HG03060 (cell line): ENCODE data around the gene COL15A1.

Experiments
- ATAC-seq: cut with Tn5 transposase; IDR thresholded peaks from one replicate; pipeline ENCODE4 v1.9.1; 2021; ENCODE audit warnings: low read depth, moderate number of reproducible peaks; ENCODE audit not compliant: unreplicated experiment

The COL15A1 gene

GRCh38 chr9:99071313-99072039 lies 127.8 kb downstream of the COL15A1 start:
- ATAC-seq = no peak

GRCh38 chr9:99072040-99072394 lies 128.3 kb downstream of the COL15A1 start:
- no peak for ATAC-seq

GRCh38 chr9:99073347-99073746 lies 129.6 kb downstream of the COL15A1 start:
- no peak for ATAC-seq

- no peak for ATAC-seq
These were observed 130.5 kb downstream of the COL15A1 start for GRCh38 chr9:99073985-99074901.

- no peak for ATAC-seq
These were observed 131.2 kb downstream of the COL15A1 start for GRCh38 chr9:99074902-99075245.

- ATAC-seq = no peak
These were observed 131.7 kb downstream of the COL15A1 start for GRCh38 chr9:99075246-99075912.

- ATAC-seq = no peak
These were observed 132.3 kb downstream of the COL15A1 start for GRCh38 chr9:99076030-99076429.

GRCh38 chr9:99076483-99077171 lies 132.9 kb downstream of the COL15A1 start:
- ATAC-seq = no peak

GRCh38 chr9:99078717-99079116 lies 135.0 kb downstream of the COL15A1 start:
- ATAC-seq = no peak

GRCh38 chr9:99079542-99079941 lies 135.8 kb downstream of the COL15A1 start:
- no peak for ATAC-seq

- no peak for ATAC-seq
These were observed 139.3 kb downstream of the COL15A1 start for GRCh38 chr9:99083051-99083450.

- no peak for ATAC-seq
These were observed 142.5 kb downstream of the COL15A1 start for GRCh38 chr9:99085949-99086948.

GRCh38 chr9:99087462-99087861 lies 143.8 kb downstream of the COL15A1 start:
- no peak for ATAC-seq

GRCh38 chr9:99090336-99091130 lies 146.8 kb downstream of the COL15A1 start:
- ATAC-seq = no peak

- ATAC-seq = no peak
These were observed 149.2 kb downstream of the COL15A1 start for GRCh38 chr9:99092643-99093491.

GRCh38 chr9:99093492-99093791 lies 149.7 kb downstream of the COL15A1 start:
- ATAC-seq = no peak

GRCh38 chr9:99095565-99095964 lies 151.9 kb downstream of the COL15A1 start:
- no peak for ATAC-seq

GRCh38 chr9:99096409-99096808 lies 152.7 kb downstream of the COL15A1 start:
- no peak for ATAC-seq
